ENCODE results near the gene PLXNA1. TPM values are rescaled to one million over a fixed set of nuclear protein-coding genes. Genes with fewer than 3 reads are reported as not detected.

Gene PLXNA1
- total and polyA plus RNA-seq, 2 experiments from 2014 or later = 11.0 to 73.5 TPM

GRCh38 chr3:126959136-126959920 lies 23.6 kb upstream of the PLXNA1 start:
- H3K9me3 Mint-ChIP-seq = no peaks in the 10 kb centered on the region; the same call in 2 of the 3 replicates
- Histone ChIP-seq H3K4me1 (ENCODE audit: insufficient read depth) (no peaks in the 10 kb centered on the region), H3K27me3 (ENCODE audit: insufficient read depth) (no peaks in the 10 kb centered on the region), H2AFZ (no peak overlapping the region), H4K20me1 (replicated peaks; ENCODE audit: insufficient read depth) (no peaks in the 10 kb centered on the region; the same call in 1 of the 2 replicates), H3K4me3 (no peak overlapping the region), H3K36me3 (ENCODE audit: insufficient read depth) (no peaks in the 10 kb centered on the region), H3K79me2 (replicated peaks; ENCODE audit: insufficient read depth) (no peaks in the 10 kb centered on the region), H3K4me2 (no peak overlapping the region), H3K9me2 (ENCODE audit: insufficient read depth) (no peaks in the 10 kb centered on the region), H3F3A (replicated peaks; ENCODE audit: low read depth) (no peaks in the 10 kb centered on the region), H3K27ac (ENCODE audit: low read depth) (no peak overlapping the region)
- DNase-seq (ENCODE audit: low spot score) (no peak), ATAC-seq (no peak)
- H3K27me3 Mint-ChIP-seq (ENCODE audit: insufficient read depth, low read depth, poor library complexity) = peaks cover 20% of the 10 kb centered on the region
- no peaks in the 10 kb centered on the region for H3K36me3 Mint-ChIP-seq (ENCODE audit: low read depth)
- no peak overlapping the region for H3K4me3 Mint-ChIP-seq
- peak overlapping the region; percentile 48; the same call in 1 of the 2 replicates for H3K27ac Mint-ChIP-seq
- TF ChIP-seq JUNB (IDR thresholded peaks at IDR 0.05; ENCODE audit: unreplicated experiment) = no peak
- peaks cover 15% of the 10 kb centered on the region for H3K4me1 Mint-ChIP-seq

DNA sequence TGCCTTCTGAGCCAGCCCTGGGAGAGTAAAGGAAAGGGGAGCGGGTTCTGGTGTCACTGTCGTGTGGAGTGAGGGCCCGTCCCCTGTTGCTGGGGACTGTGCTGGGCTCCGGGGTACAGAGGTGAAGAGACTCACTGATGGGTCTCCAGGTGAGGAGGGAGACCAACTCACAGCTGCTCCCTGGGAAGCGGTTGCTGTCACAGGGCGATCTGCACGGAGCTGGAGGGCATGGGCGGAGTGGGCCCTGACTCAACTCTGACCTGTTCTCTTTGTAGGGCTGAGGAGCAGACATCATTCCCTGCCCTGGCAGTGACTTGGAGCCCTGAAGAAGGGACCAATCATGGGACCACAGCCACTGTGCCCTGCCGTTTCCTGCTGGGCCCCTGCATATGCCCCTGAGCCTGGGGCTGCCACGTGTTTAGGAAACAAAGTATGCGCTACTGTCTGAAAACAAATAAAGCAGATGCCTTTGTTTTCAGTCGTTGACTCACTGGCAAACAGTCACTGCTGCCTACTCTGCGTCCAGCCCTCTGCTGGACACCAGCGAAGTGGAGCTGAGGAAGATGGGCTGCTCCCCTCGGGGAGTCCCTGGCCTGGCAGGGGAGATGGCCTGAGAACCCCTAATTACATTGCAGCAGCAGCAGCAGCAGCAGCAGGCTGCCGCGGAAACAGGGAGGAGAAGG lies 22.9 kb upstream of the PLXNA1 start:
- H3K36me3 ChIP-seq (ENCODE audit: insufficient read depth) = no peaks in the 10 kb centered on the region
- TF ChIP-seq, protein P1, sequence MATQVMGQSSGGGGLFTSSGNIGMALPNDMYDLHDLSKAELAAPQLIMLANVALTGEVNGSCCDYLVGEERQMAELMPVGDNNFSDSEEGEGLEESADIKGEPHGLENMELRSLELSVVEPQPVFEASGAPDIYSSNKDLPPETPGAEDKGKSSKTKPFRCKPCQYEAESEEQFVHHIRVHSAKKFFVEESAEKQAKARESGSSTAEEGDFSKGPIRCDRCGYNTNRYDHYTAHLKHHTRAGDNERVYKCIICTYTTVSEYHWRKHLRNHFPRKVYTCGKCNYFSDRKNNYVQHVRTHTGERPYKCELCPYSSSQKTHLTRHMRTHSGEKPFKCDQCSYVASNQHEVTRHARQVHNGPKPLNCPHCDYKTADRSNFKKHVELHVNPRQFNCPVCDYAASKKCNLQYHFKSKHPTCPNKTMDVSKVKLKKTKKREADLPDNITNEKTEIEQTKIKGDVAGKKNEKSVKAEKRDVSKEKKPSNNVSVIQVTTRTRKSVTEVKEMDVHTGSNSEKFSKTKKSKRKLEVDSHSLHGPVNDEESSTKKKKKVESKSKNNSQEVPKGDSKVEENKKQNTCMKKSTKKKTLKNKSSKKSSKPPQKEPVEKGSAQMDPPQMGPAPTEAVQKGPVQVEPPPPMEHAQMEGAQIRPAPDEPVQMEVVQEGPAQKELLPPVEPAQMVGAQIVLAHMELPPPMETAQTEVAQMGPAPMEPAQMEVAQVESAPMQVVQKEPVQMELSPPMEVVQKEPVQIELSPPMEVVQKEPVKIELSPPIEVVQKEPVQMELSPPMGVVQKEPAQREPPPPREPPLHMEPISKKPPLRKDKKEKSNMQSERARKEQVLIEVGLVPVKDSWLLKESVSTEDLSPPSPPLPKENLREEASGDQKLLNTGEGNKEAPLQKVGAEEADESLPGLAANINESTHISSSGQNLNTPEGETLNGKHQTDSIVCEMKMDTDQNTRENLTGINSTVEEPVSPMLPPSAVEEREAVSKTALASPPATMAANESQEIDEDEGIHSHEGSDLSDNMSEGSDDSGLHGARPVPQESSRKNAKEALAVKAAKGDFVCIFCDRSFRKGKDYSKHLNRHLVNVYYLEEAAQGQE (IDR thresholded peaks at IDR 0.05; ENCODE audit: unreplicated experiment) = no peak
- TF ChIP-seq EZH2 (IDR thresholded peaks at IDR 0.05; ENCODE audit: low read depth, unreplicated experiment) = no peak
- no peak for TF ChIP-seq EZH2phosphoT487 (IDR thresholded peaks at IDR 0.05; ENCODE audit: unreplicated experiment)
- no peak for TF ChIP-seq ZNF114 (CRISPR knock-in tag; IDR thresholded peaks at IDR 0.05)
- TF ChIP-seq POLR2AphosphoS5 (IDR thresholded peaks at IDR 0.05; ENCODE audit: low read depth) = no peak
- H3K9me3 Mint-ChIP-seq = no peaks in the 10 kb centered on the region; the same call in 2 of the 3 replicates
- H3K27me3 ChIP-seq (ENCODE audit: insufficient read depth) = no peaks in the 10 kb centered on the region
- no peaks in the 10 kb centered on the region for H3K4me1 ChIP-seq (ENCODE audit: insufficient read depth)
- H3K4me2 ChIP-seq = no peak overlapping the region
- no peaks in the 10 kb centered on the region; the same call in 1 of the 2 replicates for H4K20me1 ChIP-seq (replicated peaks; ENCODE audit: insufficient read depth)
- H3K79me2 ChIP-seq (replicated peaks; ENCODE audit: insufficient read depth) = no peaks in the 10 kb centered on the region
- DNase-seq (ENCODE audit: low spot score) = peak; percentile 32
- peak overlapping the region; percentile 48 for H3K27ac Mint-ChIP-seq
- no peak overlapping the region for H3K27ac ChIP-seq (ENCODE audit: low read depth)
- H3K9me2 ChIP-seq (ENCODE audit: insufficient read depth) = no peaks in the 10 kb centered on the region
- H3K4me3 Mint-ChIP-seq = no peak overlapping the region
- H3F3A ChIP-seq (replicated peaks; ENCODE audit: low read depth) = no peaks in the 10 kb centered on the region
- peaks cover 17% of the 10 kb centered on the region for H3K4me1 Mint-ChIP-seq
- peak; percentile 23 for ATAC-seq
- H3K4me3 ChIP-seq = no peak overlapping the region
- H2AFZ ChIP-seq = no peak overlapping the region
- no peaks in the 10 kb centered on the region for H3K36me3 Mint-ChIP-seq (ENCODE audit: low read depth)
- peaks cover 20% of the 10 kb centered on the region for H3K27me3 Mint-ChIP-seq (ENCODE audit: insufficient read depth, low read depth, poor library complexity)

All from GM23338 (cell line).